ENCODE data around the gene ARL14. TPM values are rescaled to one million over a fixed set of nuclear protein-coding genes. Genes with fewer than 3 reads are reported as not detected.

The ARL14 gene
- total RNA-seq, 1 donor from 2014 or later, result not detected

- Mint-ChIP-seq H3K27ac (ENCODE audit: unreplicated experiment) (no peak overlapping the region), H3K36me3 (ENCODE audit: low read depth) (no peaks in the 10 kb centered on the region), H3K9me3 (no peaks in the 10 kb centered on the region), H3K4me1 (no peaks in the 10 kb centered on the region), H3K27me3 (ENCODE audit: low read depth) (no peaks in the 10 kb centered on the region), H3K4me3 (no peak overlapping the region)
- TF ChIP-seq CTCF (conservative IDR thresholded peaks at IDR 0.05), result no peak
- no peak for DNase-seq (ENCODE audit: low read depth, low spot score)
Observed at GRCh38 chr3:160694345-160694744, 17.4 kb downstream of the ARL14 start.

- DNase-seq (ENCODE audit: low read depth, low spot score), result no peak
- no peaks in the 10 kb centered on the region for H3K4me1 Mint-ChIP-seq
- H3K4me3 Mint-ChIP-seq, result no peak overlapping the region
- no peak overlapping the region for H3K27ac Mint-ChIP-seq (ENCODE audit: unreplicated experiment)
- no peaks in the 10 kb centered on the region for H3K9me3 Mint-ChIP-seq
- H3K36me3 Mint-ChIP-seq (ENCODE audit: low read depth), result no peaks in the 10 kb centered on the region
- no peak for TF ChIP-seq CTCF (conservative IDR thresholded peaks at IDR 0.05)
- no peaks in the 10 kb centered on the region for H3K27me3 Mint-ChIP-seq (ENCODE audit: low read depth)
Observed at GRCh38 chr3:160695003-160695402, 18.0 kb downstream of the ARL14 start.

- H3K27ac Mint-ChIP-seq (ENCODE audit: unreplicated experiment), result no peak overlapping the region
- no peaks in the 10 kb centered on the region for H3K9me3 Mint-ChIP-seq
- H3K4me3 Mint-ChIP-seq, result no peak overlapping the region
- no peak for TF ChIP-seq CTCF (conservative IDR thresholded peaks at IDR 0.05)
- DNase-seq (ENCODE audit: low read depth, low spot score), result no peak
- no peaks in the 10 kb centered on the region for H3K27me3 Mint-ChIP-seq (ENCODE audit: low read depth)
- no peaks in the 10 kb centered on the region for H3K4me1 Mint-ChIP-seq
- H3K36me3 Mint-ChIP-seq (ENCODE audit: low read depth), result no peaks in the 10 kb centered on the region
Observed at GRCh38 chr3:160695915-160696327, 19.0 kb downstream of the ARL14 start.

GRCh38 chr3:160697637-160698380, 20.8 kb downstream of the ARL14 start:
- no peak for TF ChIP-seq CTCF (conservative IDR thresholded peaks at IDR 0.05)
- no peak overlapping the region for H3K27ac Mint-ChIP-seq (ENCODE audit: unreplicated experiment)
- no peaks in the 10 kb centered on the region for H3K27me3 Mint-ChIP-seq (ENCODE audit: low read depth)
- no peaks in the 10 kb centered on the region for H3K36me3 Mint-ChIP-seq (ENCODE audit: low read depth)
- no peaks in the 10 kb centered on the region for H3K9me3 Mint-ChIP-seq
- no peaks in the 10 kb centered on the region for H3K4me1 Mint-ChIP-seq
- H3K4me3 Mint-ChIP-seq, result no peak overlapping the region
- no peak for DNase-seq (ENCODE audit: low read depth, low spot score)

GRCh38 chr3:160698599-160699195, 21.7 kb downstream of the ARL14 start:
- no peaks in the 10 kb centered on the region for H3K4me1 Mint-ChIP-seq
- TF ChIP-seq CTCF (conservative IDR thresholded peaks at IDR 0.05), result no peak
- DNase-seq (ENCODE audit: low read depth, low spot score), result no peak
- H3K36me3 Mint-ChIP-seq (ENCODE audit: low read depth), result no peaks in the 10 kb centered on the region
- no peaks in the 10 kb centered on the region for H3K9me3 Mint-ChIP-seq
- H3K27me3 Mint-ChIP-seq (ENCODE audit: low read depth), result peaks cover under 1% of the 10 kb centered on the region
- no peak overlapping the region for H3K27ac Mint-ChIP-seq (ENCODE audit: unreplicated experiment)
- no peak overlapping the region for H3K4me3 Mint-ChIP-seq
